ENCODE data around the gene HINT3.
"Not testable (repeated sequence)": the region's sequence is repeated elsewhere in the genome, so short reads cannot be mapped to it uniquely, and the experiment has no call there.

HINT3 gene

GRCh38 chr6:126002755-126003679, 46.4 kb downstream of the HINT3 start:
- DNase-seq (ENCODE audit: low spot score), result no peak

- DNase-seq (ENCODE audit: low spot score), result no peak
These were observed 51.2 kb downstream of the HINT3 start for GRCh38 chr6:126007800-126008199.

GRCh38 chr6:126010040-126010439, 53.5 kb downstream of the HINT3 start:
- DNase-seq (ENCODE audit: low spot score), result no peak

GRCh38 chr6:126015863-126016262, 59.3 kb downstream of the HINT3 start:
- DNase-seq (ENCODE audit: low spot score), result peak; percentile 7

- no peak for DNase-seq (ENCODE audit: low spot score)
These were observed 60.0 kb downstream of the HINT3 start for GRCh38 chr6:126016591-126016990.

- DNase-seq (ENCODE audit: low spot score), result no peak
These were observed 61.1 kb downstream of the HINT3 start for GRCh38 chr6:126017668-126018067.

- no peak for DNase-seq (ENCODE audit: low spot score)
These were observed 63.9 kb downstream of the HINT3 start for GRCh38 chr6:126020305-126021050.

GRCh38 chr6:126023474-126023873, 66.9 kb downstream of the HINT3 start:
- not testable (repeated sequence) for DNase-seq (ENCODE audit: low spot score)

- DNase-seq (ENCODE audit: low spot score), result no peak
These were observed 69.4 kb downstream of the HINT3 start for GRCh38 chr6:126026001-126026400.

GRCh38 chr6:126027601-126028000, 71.0 kb downstream of the HINT3 start:
- DNase-seq (ENCODE audit: low spot score), result peak; percentile 8
